Stomach (tissue), 9 donors: ENCODE measurements around the gene PARP4. TPM values are rescaled to one million over a fixed set of nuclear protein-coding genes. Genes with fewer than 3 reads are reported as not detected.
"Not testable (repeated sequence)": the region's sequence is repeated elsewhere in the genome, so short reads cannot be mapped to it uniquely, and the experiment has no call there.

Experiments
- DNase-seq, 2 donors: peaks; one replicate each; pipeline versions ENCODE4 v3.0.0 to v3.0.0-alpha.2; 2013 to 2019
- H3K27ac ChIP-seq, 5 donors: fragments of 200-600 bp in 4 of 5; sonication (generic) in 4 of 5; one replicate each; pipeline ENCODE4 v1.5.1; 2013 to 2019; ENCODE audit warnings: mild to moderate bottlenecking in 1 of 5, moderate library complexity in 1 of 5
- H3K27me3 ChIP-seq, 3 donors: fragments of 200-600 bp; sonication (generic); one replicate each; pipeline ENCODE4 v1.5.1; 2017 to 2019; ENCODE audit warnings: mixed run types in 1 of 3
- H3K36me3 ChIP-seq, 4 donors: fragments of 200-600 bp; sonication (generic); 1 replicate in 3 of 4; 2 replicates in 1 of 4; pipeline ENCODE4 v1.5.1; 2016 to 2019
- H3K4me1 ChIP-seq, 4 donors: fragments of 200-600 bp; sonication (generic); one replicate each; pipeline ENCODE4 v1.5.1; 2016 to 2019
- H3K4me3 ChIP-seq, 4 donors: fragments of 200-600 bp; sonication (generic) in 3 of 4; one replicate each; pipeline ENCODE4 v1.5.1; 2016 to 2019; ENCODE audit warnings: mild to moderate bottlenecking in 1 of 4
- H3K9me3 ChIP-seq, 4 donors: fragments of 200-600 bp; sonication (generic); one replicate each; pipeline ENCODE4 v1.5.1; 2016 to 2019
- EP300 ChIP-seq: sonication (generic); formaldehyde crosslinking; IDR thresholded peaks from one replicate; pipeline ENCODE4 v1.6.1; 2017; ENCODE audit warnings: antibody characterized with exemption
- POLR2A ChIP-seq, 4 donors: fragments of 450-650 bp; IDR thresholded peaks; one replicate each; pipeline ENCODE4 v1.6.1; 2016; ENCODE audit warnings: antibody characterized with exemption in 4 of 4, control low read depth in 2 of 4, mild to moderate bottlenecking in 1 of 4, moderate library complexity in 1 of 4
- POLR2AphosphoS5 ChIP-seq, 3 donors: sonication (generic); formaldehyde crosslinking; IDR thresholded peaks; one replicate each; pipeline ENCODE4 v1.6.1; 2016; ENCODE audit warnings: antibody characterized with exemption in 3 of 3
- whole genome bisulfite sequencing, 5 donors: extraction: QIAGEN DNeasy Blood & Tissue Kit in 3 of 5; methylation state at CpG; one replicate each; pipeline versions ENCODE4 v1.1.5 to v1.1.7; 2013 to 2018; 5-methylcytosine and 5-hydroxymethylcytosine counted together
- intact Hi-C: fragments of 100-400 bp; cut with DNase I; formaldehyde crosslinking; loops from one replicate; pipeline ENCODE4 v1.15.1; 2023; ENCODE audit warnings: low total_unique reads
- polyA plus RNA-seq, 3 donors: library from polyadenylated mRNA; stranded (reverse); fragments of 200-250 nt; gene quantifications; one replicate each; pipeline ENCODE4 v1.2.3, GENCODE V29; 2013
- total RNA-seq, 5 donors: library from RNA; depleted of rRNA; stranded (reverse); fragments of >200 nt; gene quantifications; one replicate each; pipeline versions ENCODE4 v1.1.0 to v1.2.3, GENCODE V29; 2014 to 2016
- TF ChIP-seq, protein P1 (sequence below), 7 experiments: fragments of 450-650 bp in 4 of 7; fragments of 200-600 bp in 3 of 7; sonication (generic) in 3 of 7; IDR thresholded peaks; one replicate each; pipeline ENCODE4 v1.5.1; 2016 to 2019; ENCODE audit warnings: antibody characterized with exemption in 7 of 7, control low read depth in 2 of 7, mild to moderate bottlenecking in 1 of 7
- donor health status: healthy with polysubstance abuse.
- donor health status: Bipolar disorder and iron deficiency.
- donor health status: healthy.

Gene PARP4
- total and polyA plus RNA-seq, 8 donors: 13.9 to 85.2 (median 36.9) TPM

DNA sequence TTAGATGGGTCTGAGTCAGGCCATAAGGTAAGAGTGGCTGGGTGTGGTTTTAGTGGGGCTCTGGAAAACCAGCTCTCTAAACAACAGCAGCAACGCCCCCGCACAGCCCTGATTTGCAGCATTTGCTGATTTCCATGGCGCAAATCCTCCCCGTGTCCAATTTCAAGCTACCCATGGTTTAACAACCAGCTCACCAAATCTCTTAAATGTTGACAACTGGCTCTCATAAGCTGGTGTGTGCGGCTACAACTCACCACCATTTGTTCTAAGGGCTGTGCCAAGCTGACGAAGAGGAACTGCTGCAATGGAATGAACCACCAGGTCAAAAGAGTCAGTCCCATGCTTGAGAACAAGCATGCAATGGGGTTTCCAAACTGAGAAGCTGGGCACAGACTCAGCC lies 22.9 kb downstream of the PARP4 start:
- H3K4me3 ChIP-seq: no peak overlapping the region
- peaks cover 70 to 100% (median 97%) of the 10 kb centered on the region in 4 donors for H3K36me3 ChIP-seq
- no peaks in the 10 kb centered on the region for H3K9me3 ChIP-seq
- 90 to 99% (median 96%) methylated on average over 5 to 6 of the region's 6 CpGs for WGBS, 5 donors
- no peaks in the 10 kb centered on the region for H3K27me3 ChIP-seq
- intact Hi-C loops: no loop called here
- no peak for DNase-seq
- no peak overlapping the region for H3K27ac ChIP-seq
- H3K4me1 ChIP-seq: no peaks in the 10 kb centered on the region
- TF ChIP-seq POLR2AphosphoS5 (IDR thresholded peaks at IDR 0.05) (no peak), EP300 (no peak), POLR2A (IDR thresholded peaks at IDR 0.05) (no peak)
- TF ChIP-seq, protein P1, sequence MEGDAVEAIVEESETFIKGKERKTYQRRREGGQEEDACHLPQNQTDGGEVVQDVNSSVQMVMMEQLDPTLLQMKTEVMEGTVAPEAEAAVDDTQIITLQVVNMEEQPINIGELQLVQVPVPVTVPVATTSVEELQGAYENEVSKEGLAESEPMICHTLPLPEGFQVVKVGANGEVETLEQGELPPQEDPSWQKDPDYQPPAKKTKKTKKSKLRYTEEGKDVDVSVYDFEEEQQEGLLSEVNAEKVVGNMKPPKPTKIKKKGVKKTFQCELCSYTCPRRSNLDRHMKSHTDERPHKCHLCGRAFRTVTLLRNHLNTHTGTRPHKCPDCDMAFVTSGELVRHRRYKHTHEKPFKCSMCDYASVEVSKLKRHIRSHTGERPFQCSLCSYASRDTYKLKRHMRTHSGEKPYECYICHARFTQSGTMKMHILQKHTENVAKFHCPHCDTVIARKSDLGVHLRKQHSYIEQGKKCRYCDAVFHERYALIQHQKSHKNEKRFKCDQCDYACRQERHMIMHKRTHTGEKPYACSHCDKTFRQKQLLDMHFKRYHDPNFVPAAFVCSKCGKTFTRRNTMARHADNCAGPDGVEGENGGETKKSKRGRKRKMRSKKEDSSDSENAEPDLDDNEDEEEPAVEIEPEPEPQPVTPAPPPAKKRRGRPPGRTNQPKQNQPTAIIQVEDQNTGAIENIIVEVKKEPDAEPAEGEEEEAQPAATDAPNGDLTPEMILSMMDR (IDR thresholded peaks at IDR 0.05): no peak

GRCh38 chr13:24488092-24488491 lies 24.5 kb downstream of the PARP4 start:
- H3K9me3 ChIP-seq, H3K27ac ChIP-seq, intact Hi-C loops, DNase-seq, H3K27me3 ChIP-seq, H3K4me3 ChIP-seq, H3K4me1 ChIP-seq: not testable (repeated sequence)
- 77 to 98% (median 94%) methylated on average over 5 to 8 of the region's 8 CpGs for WGBS, 5 donors
- peaks cover 68 to 100% (median 97%) of the 10 kb centered on the region in 4 donors for H3K36me3 ChIP-seq

- H3K9me3 ChIP-seq, H3K4me1 ChIP-seq, H3K4me3 ChIP-seq, DNase-seq, H3K27ac ChIP-seq, intact Hi-C loops, H3K27me3 ChIP-seq: not testable (repeated sequence)
- peaks cover 69 to 100% (median 97%) of the 10 kb centered on the region in 4 donors for H3K36me3 ChIP-seq
- WGBS, 5 donors: 90 to 97% (median 94%) methylated on average over 3 of the region's 3 CpGs
Observed at GRCh38 chr13:24486017-24486657, 26.4 kb downstream of the PARP4 start.

DNA sequence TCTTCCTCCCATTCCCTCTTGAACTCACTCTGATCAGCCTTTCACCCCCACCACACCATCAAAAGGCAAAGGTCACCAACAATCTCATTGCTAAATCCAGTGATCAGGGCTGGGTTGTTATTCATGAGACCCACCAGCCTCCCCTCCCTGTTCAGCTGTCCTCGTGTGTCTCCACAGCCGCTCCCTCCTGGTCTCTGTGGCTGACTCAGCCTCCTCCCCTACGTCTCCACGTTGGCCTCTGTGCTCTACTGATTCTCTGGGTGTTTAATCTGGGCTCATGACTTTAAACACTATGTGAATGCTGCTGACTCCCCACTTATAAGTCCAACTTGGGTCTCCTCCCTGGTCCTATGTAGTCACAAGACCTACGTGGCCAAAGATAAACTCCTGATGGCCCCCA lies 38.9 kb downstream of the PARP4 start:
- Histone ChIP-seq H3K4me3 (no peak overlapping the region), H3K27me3 (no peaks in the 10 kb centered on the region), H3K27ac (no peak overlapping the region), H3K4me1 (no peaks in the 10 kb centered on the region), H3K9me3 (no peaks in the 10 kb centered on the region), H3K36me3 (peaks cover 49 to 98% (median 94%) of the 10 kb centered on the region in 4 donors)
- no peak for TF ChIP-seq POLR2AphosphoS5 (IDR thresholded peaks at IDR 0.05)
- no peak for TF ChIP-seq EP300
- TF ChIP-seq, protein P1 (IDR thresholded peaks at IDR 0.05): no peak
- TF ChIP-seq POLR2A (IDR thresholded peaks at IDR 0.05): no peak
- no peak for DNase-seq
- whole genome bisulfite sequencing, 5 donors: 77 to 89% (median 84%) methylated on average over 4 to 5 of the region's 5 CpGs
- intact Hi-C loops: no loop called here

DNA sequence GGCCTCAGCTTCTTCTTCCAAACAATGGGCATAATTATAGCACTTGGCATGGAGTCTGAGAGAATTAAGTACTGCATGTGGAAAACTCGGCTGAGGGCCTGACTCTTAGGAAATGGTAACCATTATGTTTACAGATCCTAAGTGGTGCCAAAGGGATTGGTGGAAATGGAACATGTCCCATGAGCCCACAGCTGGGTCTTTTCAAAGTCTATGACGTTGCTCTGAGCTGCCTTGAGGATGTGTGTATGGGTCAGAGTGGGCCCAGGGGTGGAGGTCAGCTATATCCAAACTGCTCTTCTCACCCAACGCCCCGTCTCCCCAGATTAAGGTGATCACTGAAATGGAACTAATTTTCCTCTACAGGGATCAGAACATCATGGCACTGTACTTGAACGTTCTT lies 40.4 kb downstream of the PARP4 start:
- H3K27ac ChIP-seq, H3K4me1 ChIP-seq, DNase-seq, H3K9me3 ChIP-seq, H3K27me3 ChIP-seq, intact Hi-C loops, H3K4me3 ChIP-seq: not testable (repeated sequence)
- peaks cover 54 to 98% (median 93%) of the 10 kb centered on the region in 4 donors for H3K36me3 ChIP-seq
- WGBS, 5 donors: 61 to 75% (median 69%) methylated on average over 5 of the region's 5 CpGs

DNA sequence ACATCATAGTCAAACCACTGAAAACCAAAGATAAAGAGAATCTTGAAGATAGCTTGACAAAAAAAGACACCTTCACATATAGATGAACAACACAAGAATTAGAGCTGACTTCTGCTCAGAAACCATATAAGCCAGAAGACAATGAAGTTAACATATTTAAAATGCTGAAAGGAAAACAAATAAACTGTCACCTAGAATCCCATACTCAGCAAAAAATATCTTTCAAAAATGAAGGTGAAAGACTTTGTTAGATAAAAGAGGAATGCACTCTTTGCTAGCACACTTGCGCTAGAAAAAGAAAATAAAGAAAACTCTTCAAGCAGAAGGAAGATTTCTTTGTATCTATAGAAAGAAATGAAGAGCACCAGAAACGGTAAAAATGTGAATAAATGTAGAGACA lies 49.5 kb downstream of the PARP4 start:
- intact Hi-C loops: no loop called here
- WGBS, 5 donors: 39 to 94% (median 68%) methylated on average over 2 of the region's 2 CpGs
- Histone ChIP-seq H3K9me3 (no peaks in the 10 kb centered on the region), H3K27me3 (no peaks in the 10 kb centered on the region), H3K27ac (no peak overlapping the region), H3K4me3 (no peak overlapping the region), H3K36me3 (peaks cover 12 to 87% (median 80%) of the 10 kb centered on the region in 4 donors), H3K4me1 (peaks cover 0 to 8% (median 0%) of the 10 kb centered on the region in 4 donors)
- no peak for TF ChIP-seq POLR2A (IDR thresholded peaks at IDR 0.05)
- TF ChIP-seq, protein P1 (IDR thresholded peaks at IDR 0.05): no peak
- TF ChIP-seq EP300: no peak
- TF ChIP-seq POLR2AphosphoS5 (IDR thresholded peaks at IDR 0.05): no peak
- no peak for DNase-seq
